Measurements from ENCODE around the gene OMP. TPM values are rescaled to one million over a fixed set of nuclear protein-coding genes. Genes with fewer than 3 reads are reported as not detected.

The OMP gene, protein sequence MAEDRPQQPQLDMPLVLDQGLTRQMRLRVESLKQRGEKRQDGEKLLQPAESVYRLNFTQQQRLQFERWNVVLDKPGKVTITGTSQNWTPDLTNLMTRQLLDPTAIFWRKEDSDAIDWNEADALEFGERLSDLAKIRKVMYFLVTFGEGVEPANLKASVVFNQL
- total RNA-seq = not detected in 3 replicates
- long read RNA-seq = 0 reads

DNA sequence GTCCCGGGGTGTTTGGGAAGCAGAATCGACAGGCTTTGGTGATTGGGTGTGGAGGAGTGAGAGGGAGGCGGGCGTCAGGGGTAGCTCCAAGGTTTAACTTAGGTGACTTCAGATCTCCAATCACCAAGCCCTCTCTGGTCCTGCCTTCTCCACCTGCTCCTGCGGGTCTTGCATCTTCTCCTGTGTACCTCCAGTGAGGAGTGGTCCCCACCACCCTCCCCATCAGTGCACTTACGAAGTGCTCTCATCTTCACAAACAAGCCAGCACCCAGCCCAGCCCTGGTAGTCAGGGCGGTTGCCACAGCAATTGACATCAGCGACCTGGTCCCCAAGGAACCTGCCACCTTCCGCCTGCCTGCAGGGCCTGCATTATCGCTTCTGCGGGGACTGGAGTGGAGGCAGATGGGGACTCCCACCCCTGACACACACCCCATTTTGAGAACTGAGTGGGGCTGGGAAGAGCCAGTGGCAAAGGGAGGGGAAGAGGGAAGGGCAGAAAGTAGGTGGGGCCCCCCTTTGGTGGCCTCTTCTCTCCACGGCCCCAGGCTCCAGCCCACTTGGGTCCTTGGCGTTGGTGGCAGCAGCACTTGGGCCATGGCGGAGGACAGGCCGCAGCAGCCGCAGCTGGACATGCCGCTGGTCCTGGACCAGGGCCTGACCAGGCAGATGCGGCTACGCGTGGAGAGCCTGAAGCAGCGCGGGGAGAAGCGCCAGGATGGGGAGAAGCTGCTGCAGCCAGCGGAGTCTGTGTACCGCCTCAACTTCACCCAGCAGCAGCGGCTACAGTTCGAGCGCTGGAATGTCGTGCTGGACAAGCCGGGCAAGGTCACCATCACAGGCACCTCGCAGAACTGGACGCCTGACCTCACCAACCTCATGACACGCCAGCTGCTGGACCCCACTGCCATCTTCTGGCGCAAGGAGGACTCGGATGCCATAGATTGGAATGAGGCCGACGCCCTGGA lies at the start of gene OMP:
OMP (plus strand) TSS at position 595 of the 965 bp plus-strand sequence; CDS start at position 595, 0 bp downstream.
- peak; percentile 92 for DNase-seq (ENCODE audit: low spot score)
- H3K27ac Mint-ChIP-seq (ENCODE audit: unreplicated experiment) = no peak within 1 kb of the TSS
- peaks cover 2% of the 10 kb centered on the region for H3K36me3 Mint-ChIP-seq (ENCODE audit: low read depth)
- H3K27me3 Mint-ChIP-seq (ENCODE audit: low read depth) = no peaks in the 10 kb centered on the region
- no peak within 1 kb of the TSS for H3K4me3 Mint-ChIP-seq (ENCODE audit: unreplicated experiment)
- peaks cover 5% of the 10 kb centered on the region for H3K4me1 Mint-ChIP-seq (ENCODE audit: low read depth)
- TF ChIP-seq, protein P1, sequence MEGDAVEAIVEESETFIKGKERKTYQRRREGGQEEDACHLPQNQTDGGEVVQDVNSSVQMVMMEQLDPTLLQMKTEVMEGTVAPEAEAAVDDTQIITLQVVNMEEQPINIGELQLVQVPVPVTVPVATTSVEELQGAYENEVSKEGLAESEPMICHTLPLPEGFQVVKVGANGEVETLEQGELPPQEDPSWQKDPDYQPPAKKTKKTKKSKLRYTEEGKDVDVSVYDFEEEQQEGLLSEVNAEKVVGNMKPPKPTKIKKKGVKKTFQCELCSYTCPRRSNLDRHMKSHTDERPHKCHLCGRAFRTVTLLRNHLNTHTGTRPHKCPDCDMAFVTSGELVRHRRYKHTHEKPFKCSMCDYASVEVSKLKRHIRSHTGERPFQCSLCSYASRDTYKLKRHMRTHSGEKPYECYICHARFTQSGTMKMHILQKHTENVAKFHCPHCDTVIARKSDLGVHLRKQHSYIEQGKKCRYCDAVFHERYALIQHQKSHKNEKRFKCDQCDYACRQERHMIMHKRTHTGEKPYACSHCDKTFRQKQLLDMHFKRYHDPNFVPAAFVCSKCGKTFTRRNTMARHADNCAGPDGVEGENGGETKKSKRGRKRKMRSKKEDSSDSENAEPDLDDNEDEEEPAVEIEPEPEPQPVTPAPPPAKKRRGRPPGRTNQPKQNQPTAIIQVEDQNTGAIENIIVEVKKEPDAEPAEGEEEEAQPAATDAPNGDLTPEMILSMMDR (IDR thresholded peaks at IDR 0.05) = no peak
- no peaks in the 10 kb centered on the region for H3K9me3 Mint-ChIP-seq (ENCODE audit: low read depth)

DNA sequence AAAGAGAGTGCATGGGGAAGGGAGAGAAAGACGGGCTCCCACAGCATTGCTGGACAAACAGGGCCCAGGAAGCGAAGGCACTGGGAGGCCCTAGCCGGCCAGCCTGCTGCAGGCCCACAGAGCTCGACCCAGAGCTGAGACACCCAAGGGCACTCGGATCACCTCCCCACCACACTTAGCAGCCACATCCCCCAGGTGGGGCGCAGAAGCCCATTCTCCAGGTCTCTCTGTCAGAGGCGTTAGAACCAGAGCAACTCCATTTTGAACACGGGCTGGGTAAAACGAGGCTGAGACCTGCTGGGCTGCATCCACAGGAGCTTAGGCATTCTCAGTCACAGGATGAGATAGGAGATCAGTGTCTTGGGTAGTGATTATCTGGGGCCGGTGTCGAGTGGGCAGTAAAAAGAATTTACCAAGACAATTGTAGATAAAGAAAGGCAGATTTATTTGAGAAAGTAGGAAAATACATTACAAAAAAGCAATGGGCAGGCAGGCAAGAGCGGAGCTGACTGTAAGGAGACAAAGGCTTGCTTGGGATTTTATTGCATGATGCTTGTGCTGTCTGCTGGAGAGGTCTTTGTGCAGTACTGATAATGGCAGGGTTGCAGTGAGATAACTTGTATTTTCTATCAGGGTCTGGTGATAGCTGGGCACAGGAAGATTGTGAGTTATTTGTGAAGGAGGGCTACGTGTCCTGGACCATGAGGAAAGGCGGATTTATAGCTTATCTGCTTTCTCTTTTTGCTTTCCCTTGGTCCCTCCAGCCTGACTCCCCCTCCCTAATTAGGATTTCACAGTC lies 49.2 kb upstream of the OMP start:
- H3K4me1 Mint-ChIP-seq (ENCODE audit: low read depth) = no peaks in the 10 kb centered on the region
- no peak overlapping the region for H3K27ac Mint-ChIP-seq (ENCODE audit: unreplicated experiment)
- H3K27me3 Mint-ChIP-seq (ENCODE audit: low read depth) = no peaks in the 10 kb centered on the region
- H3K4me3 Mint-ChIP-seq (ENCODE audit: unreplicated experiment) = no peak overlapping the region
- H3K36me3 Mint-ChIP-seq (ENCODE audit: low read depth) = peaks cover 2% of the 10 kb centered on the region
- DNase-seq (ENCODE audit: low spot score) = no peak
- TF ChIP-seq, protein P1 (IDR thresholded peaks at IDR 0.05) = no peak
- peaks cover 5% of the 10 kb centered on the region for H3K9me3 Mint-ChIP-seq (ENCODE audit: low read depth)

DNA sequence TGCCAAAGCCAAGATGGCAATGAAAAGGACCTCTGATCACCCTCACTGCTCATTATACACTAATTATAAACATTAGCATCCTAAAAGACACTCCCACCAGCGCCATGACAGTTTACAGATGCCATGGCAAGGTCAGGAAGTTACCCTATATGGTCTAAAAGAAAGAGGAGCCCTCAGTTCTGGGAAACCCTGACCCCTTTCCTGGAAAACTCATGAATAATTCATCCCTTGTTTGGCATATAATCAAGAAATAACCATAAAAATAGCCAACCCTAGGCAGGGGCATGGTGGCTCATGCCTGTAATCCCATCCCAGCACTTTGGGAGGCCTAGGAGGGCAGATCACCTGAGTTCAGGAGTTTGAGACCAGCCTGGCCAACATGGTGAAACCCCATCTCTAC lies 48.6 kb upstream of the OMP start:
- Mint-ChIP-seq H3K36me3 (ENCODE audit: low read depth) (peaks cover 2% of the 10 kb centered on the region), H3K27ac (ENCODE audit: unreplicated experiment) (no peak overlapping the region), H3K4me1 (ENCODE audit: low read depth) (no peaks in the 10 kb centered on the region), H3K27me3 (ENCODE audit: low read depth) (no peaks in the 10 kb centered on the region), H3K4me3 (ENCODE audit: unreplicated experiment) (no peak overlapping the region), H3K9me3 (ENCODE audit: low read depth) (peaks cover 5% of the 10 kb centered on the region)
- TF ChIP-seq, protein P1 (IDR thresholded peaks at IDR 0.05) = no peak
- DNase-seq (ENCODE audit: low spot score) = no peak

DNA sequence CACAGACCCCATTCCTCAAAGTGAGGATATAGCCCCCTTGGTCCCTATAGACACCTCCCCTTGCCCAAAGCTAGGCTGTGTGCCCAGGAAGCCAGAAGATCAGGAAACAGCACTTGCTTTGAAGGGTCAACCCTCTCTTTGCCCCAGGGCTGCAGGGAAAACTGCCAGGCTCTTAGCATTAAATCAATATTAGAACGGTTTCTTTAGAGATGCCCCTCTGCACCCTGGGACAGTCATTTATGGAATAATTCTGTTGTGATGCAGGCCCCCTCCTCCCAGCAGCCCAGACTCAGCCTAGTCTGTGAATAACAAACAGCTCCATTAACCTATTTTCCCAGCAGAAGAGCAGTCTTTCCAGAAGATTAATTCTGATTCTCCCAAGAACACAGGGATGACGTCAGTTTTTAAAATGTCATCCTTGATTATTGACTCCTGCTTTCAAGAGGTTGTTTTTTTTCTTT lies 47.5 kb upstream of the OMP start:
- Mint-ChIP-seq H3K4me1 (ENCODE audit: low read depth) (no peaks in the 10 kb centered on the region), H3K4me3 (ENCODE audit: unreplicated experiment) (no peak overlapping the region), H3K36me3 (ENCODE audit: low read depth) (peaks cover 2% of the 10 kb centered on the region), H3K27me3 (ENCODE audit: low read depth) (no peaks in the 10 kb centered on the region), H3K27ac (ENCODE audit: unreplicated experiment) (no peak overlapping the region), H3K9me3 (ENCODE audit: low read depth) (peaks cover 5% of the 10 kb centered on the region)
- no peak for DNase-seq (ENCODE audit: low spot score)
- TF ChIP-seq, protein P1 (IDR thresholded peaks at IDR 0.05) = no peak

DNA sequence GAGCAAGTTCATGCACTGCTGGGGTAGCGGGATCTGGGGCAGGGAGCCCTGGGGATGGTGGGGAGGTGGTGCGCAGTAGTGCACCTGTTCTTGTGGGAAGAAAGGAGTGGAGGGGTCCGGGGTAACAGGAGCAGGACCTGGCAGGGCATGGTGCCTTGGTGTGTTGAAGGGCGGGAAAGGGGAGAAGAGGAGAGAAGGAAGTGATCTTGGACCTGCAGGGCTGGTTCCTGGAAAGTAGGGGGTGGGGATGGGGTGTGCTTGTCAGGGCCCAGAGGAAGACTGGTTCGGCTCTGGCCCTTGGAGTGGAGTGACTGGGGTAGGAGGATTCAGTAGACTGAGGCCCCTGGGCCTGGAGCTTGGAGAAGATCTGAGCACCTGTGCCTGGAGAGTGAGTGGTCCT lies 46.7 kb upstream of the OMP start:
- peaks cover 2% of the 10 kb centered on the region for H3K27me3 Mint-ChIP-seq (ENCODE audit: low read depth)
- DNase-seq (ENCODE audit: low spot score) = no peak
- H3K36me3 Mint-ChIP-seq (ENCODE audit: low read depth) = peaks cover 2% of the 10 kb centered on the region
- H3K4me3 Mint-ChIP-seq (ENCODE audit: unreplicated experiment) = no peak overlapping the region
- H3K4me1 Mint-ChIP-seq (ENCODE audit: low read depth) = no peaks in the 10 kb centered on the region
- H3K27ac Mint-ChIP-seq (ENCODE audit: unreplicated experiment) = no peak overlapping the region
- peaks cover 5% of the 10 kb centered on the region for H3K9me3 Mint-ChIP-seq (ENCODE audit: low read depth)
- TF ChIP-seq, protein P1 (IDR thresholded peaks at IDR 0.05) = no peak
